GM12878 (cell line): ENCODE results near the gene LAD1. TPM values are rescaled to one million over a fixed set of nuclear protein-coding genes. Genes with fewer than 3 reads are reported as not detected.

Experiments used
- BACH1 ChIP-seq: fragments of 450-650 bp; IDR thresholded peaks from 2 replicates; pipeline ENCODE4 v1.6.1; 2017; ENCODE audit warnings: mild to moderate bottlenecking, borderline replicate concordance
- BHLHE40 ChIP-seq, 2 experiments: fragments of 450-650 bp in 1 of 2; IDR thresholded peaks; 2 replicates each; pipeline ENCODE4 v1.6.1; 2011 to 2017; ENCODE audit warnings: low read depth in 2 of 2, borderline replicate concordance in 1 of 2, improper control_type of control experiment in 1 of 2, low read length in 1 of 2, mild to moderate bottlenecking in 1 of 2
- CREM ChIP-seq: IDR thresholded peaks from 2 replicates; pipeline ENCODE4 v1.6.1; 2014; ENCODE audit warnings: antibody characterized with exemption, low read depth
- DPF2 ChIP-seq: fragments of 450-650 bp; IDR thresholded peaks from 2 replicates; pipeline ENCODE4 v1.6.1; 2017; ENCODE audit warnings: mild to moderate bottlenecking
- HDAC2 ChIP-seq: fragments of 200-600 bp; sonication (generic); IDR thresholded peaks from 2 replicates; pipeline ENCODE4 v1.6.1; 2017
- IKZF1 ChIP-seq: fragments of 450-650 bp; conservative IDR thresholded peaks from 2 replicates; pipeline ENCODE4 v1.6.1; 2017; ENCODE audit warnings: antibody characterized with exemption, mild to moderate bottlenecking
- MYB ChIP-seq: fragments of 150-350 bp; IDR thresholded peaks from 2 replicates; pipeline ENCODE4 v1.6.1; 2014; ENCODE audit warnings: mild to moderate bottlenecking, low read depth, low read length, borderline replicate concordance
- PAX5 ChIP-seq: IDR thresholded peaks from 2 replicates; pipeline ENCODE4 v1.6.1; 2011; ENCODE audit warnings: low read depth, low read length, borderline replicate concordance
- RAD51 ChIP-seq: fragments of 450-650 bp; IDR thresholded peaks from 2 replicates; pipeline ENCODE4 v1.6.1; 2016; ENCODE audit warnings: moderate library complexity, mild to moderate bottlenecking, inconsistent platforms
- RB1 ChIP-seq: fragments of 450-650 bp; formaldehyde crosslinking; IDR thresholded peaks from 2 replicates; pipeline ENCODE4 v1.6.1; 2017; ENCODE audit warnings: mild to moderate bottlenecking, borderline replicate concordance
- RELA ChIP-seq: fragments of 450-650 bp; IDR thresholded peaks from 2 replicates; pipeline ENCODE4 v1.8.0; 2014; ENCODE audit warnings: borderline replicate concordance; ENCODE audit not compliant: partially characterized antibody
- SPI1 ChIP-seq: IDR thresholded peaks from 2 replicates; pipeline ENCODE4 v1.6.1; 2011; ENCODE audit warnings: low read depth, mild to moderate bottlenecking, low read length, moderate library complexity, borderline replicate concordance; ENCODE audit not compliant: insufficient read depth
- SREBF1 ChIP-seq: IDR thresholded peaks from 2 replicates; pipeline ENCODE4 v1.6.1; 2012; ENCODE audit warnings: mild to moderate bottlenecking, low read length
- SREBF2 ChIP-seq: IDR thresholded peaks from 2 replicates; pipeline ENCODE4 v1.6.1; 2012; ENCODE audit warnings: mild to moderate bottlenecking, low read length
- YBX1 ChIP-seq: fragments of 450-650 bp; IDR thresholded peaks from 2 replicates; pipeline ENCODE4 v1.6.1; 2016; ENCODE audit warnings: antibody characterized with exemption
- ZNF217 ChIP-seq: fragments of 450-650 bp; IDR thresholded peaks from 2 replicates; pipeline ENCODE4 v1.6.1; 2017; ENCODE audit warnings: antibody characterized with exemption, mild to moderate bottlenecking
- ZSCAN29 ChIP-seq: fragments of 450-650 bp; IDR thresholded peaks from 2 replicates; pipeline ENCODE4 v1.6.1; 2017; ENCODE audit warnings: mild to moderate bottlenecking, moderate library complexity
- polyA plus RNA-seq, 11 experiments: library from polyadenylated mRNA; depleted of rRNA in 4 of 11; unstranded in 6 of 11; stranded (reverse) in 5 of 11; fragments of >200 nt; fragmentation: Nextera tagmentation in 4 of 11; fragmentation: Illumina TruSeq in 1 of 11; extraction: Ambion mirVana in 4 of 11; extraction: Trizol in 1 of 11; gene quantifications; 1 replicate in 1 of 11; 2 replicates in 10 of 11; pipeline versions ENCODE4 v1.2.1 to v1.2.3, GENCODE V29; 2011 to 2016; ENCODE audit warnings: inconsistent platforms in 2 of 11, missing spikeins in 2 of 11, low read depth in 1 of 11
- total RNA-seq, 4 experiments: library from RNA; depleted of rRNA in 3 of 4; stranded (reverse); fragments of >200 nt in 3 of 4; fragmentation: Illumina TruSeq in 1 of 4; extraction: Trizol in 1 of 4; gene quantifications; 2 replicates each; pipeline versions ENCODE4 v1.2.1 to v1.2.3, GENCODE V29; 2013 to 2021
- TF ChIP-seq, protein P1 (sequence below): fragments of 450-650 bp; IDR thresholded peaks from 2 replicates; pipeline ENCODE4 v1.6.1; 2016; ENCODE audit warnings: mild to moderate bottlenecking
- TF ChIP-seq, protein P2 (sequence below): fragments of 450-650 bp; formaldehyde crosslinking; IDR thresholded peaks from 2 replicates; pipeline ENCODE4 v1.5.0; 2022; ENCODE audit warnings: mild to moderate bottlenecking, missing genetic modification characterization
- TF ChIP-seq, protein P3 (sequence below): fragments of 450-650 bp; IDR thresholded peaks from 2 replicates; pipeline ENCODE4 v1.6.1; 2016; ENCODE audit warnings: mild to moderate bottlenecking
- TF ChIP-seq, protein P4 (sequence below): fragments of 450-650 bp; IDR thresholded peaks from 2 replicates; pipeline ENCODE4 v1.6.1; 2017; ENCODE audit warnings: mild to moderate bottlenecking
- TF ChIP-seq, protein P5 (sequence below): fragments of 450-650 bp; IDR thresholded peaks from 2 replicates; pipeline ENCODE4 v1.6.1; 2017; ENCODE audit warnings: borderline replicate concordance

The LAD1 gene
- total and polyA plus RNA-seq, 10 of the 15 experiments (the other 5 are each of a cell fraction or from before 2014, with no cell fraction given): 0.05 to 0.48 (median 0.32) TPM; not detected in 3

DNA sequence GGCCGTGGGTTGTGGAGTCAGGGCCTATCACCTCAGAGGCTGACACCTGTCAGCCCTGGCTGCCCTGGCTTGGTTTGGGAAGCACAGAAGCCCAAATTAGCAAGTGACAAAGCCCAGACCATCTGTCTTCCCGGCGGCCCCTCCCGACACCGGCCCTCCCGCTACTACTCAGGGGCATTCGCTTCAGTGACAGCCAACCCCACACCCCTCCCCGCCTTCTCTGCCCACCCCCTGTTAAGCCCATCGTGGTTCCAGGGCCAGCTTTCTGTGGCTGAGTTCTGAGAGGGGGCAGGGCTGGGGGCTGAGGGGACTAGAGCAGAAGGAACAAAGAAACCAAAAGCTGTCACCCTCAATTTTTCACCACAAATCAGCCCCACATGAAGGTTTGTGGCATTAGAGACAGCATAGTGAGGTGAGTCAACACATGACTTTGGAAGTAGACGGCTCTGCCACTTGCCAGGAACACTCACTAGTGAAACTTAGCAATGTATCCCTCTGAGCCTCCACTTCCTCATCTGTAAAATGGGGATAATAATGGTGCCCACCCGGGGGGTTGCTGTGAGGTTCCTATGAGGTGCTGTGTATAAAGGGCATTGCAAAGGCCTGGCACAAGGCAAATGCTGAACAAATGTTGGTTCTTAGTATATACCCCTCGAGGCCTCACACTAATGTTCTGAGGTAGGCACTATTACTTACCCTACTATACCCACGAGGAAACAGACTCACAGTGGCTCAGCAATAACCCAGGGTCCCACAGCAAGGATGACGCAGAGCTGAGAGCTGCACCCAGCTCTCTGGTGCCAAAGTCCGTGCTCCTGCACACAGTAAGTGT lies 27.6 kb upstream of the LAD1 start (continued):
- peak; percentile 86 for TF ChIP-seq IKZF1
- TF ChIP-seq, protein P1, sequence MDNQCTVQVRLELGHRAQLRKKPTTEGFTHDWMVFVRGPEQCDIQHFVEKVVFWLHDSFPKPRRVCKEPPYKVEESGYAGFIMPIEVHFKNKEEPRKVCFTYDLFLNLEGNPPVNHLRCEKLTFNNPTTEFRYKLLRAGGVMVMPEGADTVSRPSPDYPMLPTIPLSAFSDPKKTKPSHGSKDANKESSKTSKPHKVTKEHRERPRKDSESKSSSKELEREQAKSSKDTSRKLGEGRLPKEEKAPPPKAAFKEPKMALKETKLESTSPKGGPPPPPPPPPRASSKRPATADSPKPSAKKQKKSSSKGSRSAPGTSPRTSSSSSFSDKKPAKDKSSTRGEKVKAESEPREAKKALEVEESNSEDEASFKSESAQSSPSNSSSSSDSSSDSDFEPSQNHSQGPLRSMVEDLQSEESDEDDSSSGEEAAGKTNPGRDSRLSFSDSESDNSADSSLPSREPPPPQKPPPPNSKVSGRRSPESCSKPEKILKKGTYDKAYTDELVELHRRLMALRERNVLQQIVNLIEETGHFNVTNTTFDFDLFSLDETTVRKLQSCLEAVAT: 0 out of 2 replicates have a peak, but pooled peaks have one; percentile 28
- TF ChIP-seq, protein P2, sequence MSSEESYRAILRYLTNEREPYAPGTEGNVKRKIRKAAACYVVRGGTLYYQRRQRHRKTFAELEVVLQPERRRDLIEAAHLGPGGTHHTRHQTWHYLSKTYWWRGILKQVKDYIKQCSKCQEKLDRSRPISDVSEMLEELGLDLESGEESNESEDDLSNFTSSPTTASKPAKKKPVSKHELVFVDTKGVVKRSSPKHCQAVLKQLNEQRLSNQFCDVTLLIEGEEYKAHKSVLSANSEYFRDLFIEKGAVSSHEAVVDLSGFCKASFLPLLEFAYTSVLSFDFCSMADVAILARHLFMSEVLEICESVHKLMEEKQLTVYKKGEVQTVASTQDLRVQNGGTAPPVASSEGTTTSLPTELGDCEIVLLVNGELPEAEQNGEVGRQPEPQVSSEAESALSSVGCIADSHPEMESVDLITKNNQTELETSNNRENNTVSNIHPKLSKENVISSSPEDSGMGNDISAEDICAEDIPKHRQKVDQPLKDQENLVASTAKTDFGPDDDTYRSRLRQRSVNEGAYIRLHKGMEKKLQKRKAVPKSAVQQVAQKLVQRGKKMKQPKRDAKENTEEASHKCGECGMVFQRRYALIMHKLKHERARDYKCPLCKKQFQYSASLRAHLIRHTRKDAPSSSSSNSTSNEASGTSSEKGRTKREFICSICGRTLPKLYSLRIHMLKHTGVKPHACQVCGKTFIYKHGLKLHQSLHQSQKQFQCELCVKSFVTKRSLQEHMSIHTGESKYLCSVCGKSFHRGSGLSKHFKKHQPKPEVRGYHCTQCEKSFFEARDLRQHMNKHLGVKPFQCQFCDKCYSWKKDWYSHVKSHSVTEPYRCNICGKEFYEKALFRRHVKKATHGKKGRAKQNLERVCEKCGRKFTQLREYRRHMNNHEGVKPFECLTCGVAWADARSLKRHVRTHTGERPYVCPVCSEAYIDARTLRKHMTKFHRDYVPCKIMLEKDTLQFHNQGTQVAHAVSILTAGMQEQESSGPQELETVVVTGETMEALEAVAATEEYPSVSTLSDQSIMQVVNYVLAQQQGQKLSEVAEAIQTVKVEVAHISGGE (CRISPR knock-in tag): no peak
- TF ChIP-seq YBX1: no peak
- TF ChIP-seq ZSCAN29: no peak
- TF ChIP-seq, protein P3, sequence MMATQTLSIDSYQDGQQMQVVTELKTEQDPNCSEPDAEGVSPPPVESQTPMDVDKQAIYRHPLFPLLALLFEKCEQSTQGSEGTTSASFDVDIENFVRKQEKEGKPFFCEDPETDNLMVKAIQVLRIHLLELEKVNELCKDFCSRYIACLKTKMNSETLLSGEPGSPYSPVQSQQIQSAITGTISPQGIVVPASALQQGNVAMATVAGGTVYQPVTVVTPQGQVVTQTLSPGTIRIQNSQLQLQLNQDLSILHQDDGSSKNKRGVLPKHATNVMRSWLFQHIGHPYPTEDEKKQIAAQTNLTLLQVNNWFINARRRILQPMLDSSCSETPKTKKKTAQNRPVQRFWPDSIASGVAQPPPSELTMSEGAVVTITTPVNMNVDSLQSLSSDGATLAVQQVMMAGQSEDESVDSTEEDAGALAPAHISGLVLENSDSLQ: no peak
- TF ChIP-seq CREM: no peak
- TF ChIP-seq RAD51: peak; percentile 14; the same call in 1 of the 2 replicates
- TF ChIP-seq SREBF1: no peak
- TF ChIP-seq, protein P4, sequence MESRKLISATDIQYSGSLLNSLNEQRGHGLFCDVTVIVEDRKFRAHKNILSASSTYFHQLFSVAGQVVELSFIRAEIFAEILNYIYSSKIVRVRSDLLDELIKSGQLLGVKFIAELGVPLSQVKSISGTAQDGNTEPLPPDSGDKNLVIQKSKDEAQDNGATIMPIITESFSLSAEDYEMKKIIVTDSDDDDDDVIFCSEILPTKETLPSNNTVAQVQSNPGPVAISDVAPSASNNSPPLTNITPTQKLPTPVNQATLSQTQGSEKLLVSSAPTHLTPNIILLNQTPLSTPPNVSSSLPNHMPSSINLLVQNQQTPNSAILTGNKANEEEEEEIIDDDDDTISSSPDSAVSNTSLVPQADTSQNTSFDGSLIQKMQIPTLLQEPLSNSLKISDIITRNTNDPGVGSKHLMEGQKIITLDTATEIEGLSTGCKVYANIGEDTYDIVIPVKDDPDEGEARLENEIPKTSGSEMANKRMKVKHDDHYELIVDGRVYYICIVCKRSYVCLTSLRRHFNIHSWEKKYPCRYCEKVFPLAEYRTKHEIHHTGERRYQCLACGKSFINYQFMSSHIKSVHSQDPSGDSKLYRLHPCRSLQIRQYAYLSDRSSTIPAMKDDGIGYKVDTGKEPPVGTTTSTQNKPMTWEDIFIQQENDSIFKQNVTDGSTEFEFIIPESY: no peak
- TF ChIP-seq SPI1: peak; percentile 55; the same call in 1 of the 2 replicates
- peak; percentile 33; the same call in 1 of the 2 replicates for TF ChIP-seq DPF2
- no peak for TF ChIP-seq RB1
- TF ChIP-seq SREBF2: no peak
- TF ChIP-seq HDAC2: no peak
- no peak for TF ChIP-seq RELA
- no peak for TF ChIP-seq BACH1
- TF ChIP-seq MYB: no peak
- TF ChIP-seq, protein P5, sequence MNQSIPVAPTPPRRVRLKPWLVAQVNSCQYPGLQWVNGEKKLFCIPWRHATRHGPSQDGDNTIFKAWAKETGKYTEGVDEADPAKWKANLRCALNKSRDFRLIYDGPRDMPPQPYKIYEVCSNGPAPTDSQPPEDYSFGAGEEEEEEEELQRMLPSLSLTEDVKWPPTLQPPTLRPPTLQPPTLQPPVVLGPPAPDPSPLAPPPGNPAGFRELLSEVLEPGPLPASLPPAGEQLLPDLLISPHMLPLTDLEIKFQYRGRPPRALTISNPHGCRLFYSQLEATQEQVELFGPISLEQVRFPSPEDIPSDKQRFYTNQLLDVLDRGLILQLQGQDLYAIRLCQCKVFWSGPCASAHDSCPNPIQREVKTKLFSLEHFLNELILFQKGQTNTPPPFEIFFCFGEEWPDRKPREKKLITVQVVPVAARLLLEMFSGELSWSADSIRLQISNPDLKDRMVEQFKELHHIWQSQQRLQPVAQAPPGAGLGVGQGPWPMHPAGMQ: no peak
- no peak for TF ChIP-seq PAX5
- peak; percentile 57 to 83; a peak in 3 of 4 replicates for TF ChIP-seq BHLHE40 (IDR thresholded peaks at IDR 0.05; ENCODE audit: borderline replicate concordance in 1 of 2, low read depth in 2 of 2, low read length in 1 of 2)
- 0 out of 2 replicates have a peak, but pooled peaks have one; percentile 19 for TF ChIP-seq ZNF217
